ENCODE results near the gene TMC8.

The TMC8 gene

GRCh38 chr17:78123258-78123929, 7.2 kb upstream of the TMC8 start:
- DNase-seq (ENCODE audit: low read depth in 1 of 2, low spot score in 1 of 2) = no peak

- DNase-seq (ENCODE audit: low read depth in 1 of 2, low spot score in 1 of 2) = no peak
Measured at GRCh38 chr17:78124081-78124835, 6.3 kb upstream of the TMC8 start.

- no peak for DNase-seq (ENCODE audit: low read depth in 1 of 2, low spot score in 1 of 2)
Measured at GRCh38 chr17:78124836-78125137, 5.8 kb upstream of the TMC8 start.

GRCh38 chr17:78125138-78125913, 5.2 kb upstream of the TMC8 start:
- no peak for DNase-seq (ENCODE audit: low read depth in 1 of 2, low spot score in 1 of 2)

GRCh38 chr17:78125976-78126894, 4.3 kb upstream of the TMC8 start:
- no peak for DNase-seq (ENCODE audit: low read depth in 1 of 2, low spot score in 1 of 2)

GRCh38 chr17:78126895-78127238, 3.7 kb upstream of the TMC8 start:
- no peak for DNase-seq (ENCODE audit: low read depth in 1 of 2, low spot score in 1 of 2)

- DNase-seq (ENCODE audit: low read depth in 1 of 2, low spot score in 1 of 2) = no peak
Measured at GRCh38 chr17:78127239-78127887, 3.2 kb upstream of the TMC8 start.

- DNase-seq (ENCODE audit: low read depth in 1 of 2, low spot score in 1 of 2) = no peak
Measured at GRCh38 chr17:78127888-78128550, 2.6 kb upstream of the TMC8 start.

- no peak for DNase-seq (ENCODE audit: low read depth in 1 of 2, low spot score in 1 of 2)
Measured at GRCh38 chr17:78128551-78129350, 1.8 kb upstream of the TMC8 start, which contains the start of gene TMC6. Gene TMC6 (minus strand): TSS chr17:78128755. CDS start chr17:78126832, 1,923 bp downstream.

GRCh38 chr17:78129351-78130089, 1.1 kb upstream of the TMC8 start:
- DNase-seq (ENCODE audit: low read depth in 1 of 2, low spot score in 1 of 2) = no peak

GRCh38 chr17:78130090-78130436, 508 bp upstream of the TMC8 start:
- DNase-seq (ENCODE audit: low read depth in 1 of 2, low spot score in 1 of 2) = no peak

- no peak for DNase-seq (ENCODE audit: low read depth in 1 of 2, low spot score in 1 of 2)
Measured at GRCh38 chr17:78131172-78132083, 857 bp downstream of the TMC8 start.

- DNase-seq (ENCODE audit: low read depth in 1 of 2, low spot score in 1 of 2) = no peak
Measured at GRCh38 chr17:78132084-78132676, 1.6 kb downstream of the TMC8 start.

GRCh38 chr17:78132767-78133178, 2.2 kb downstream of the TMC8 start:
- DNase-seq (ENCODE audit: low read depth in 1 of 2, low spot score in 1 of 2) = no peak

- DNase-seq (ENCODE audit: low read depth in 1 of 2, low spot score in 1 of 2) = no peak
Measured at GRCh38 chr17:78133179-78133951, 2.8 kb downstream of the TMC8 start.
